Renal cortical epithelial cell (primary cell): Measurements from ENCODE around the gene NAA20. TPM values are rescaled to one million over a fixed set of nuclear protein-coding genes. Genes with fewer than 3 reads are reported as not detected.
A peak's percentile ranks its signal among the peaks of the same experiment; 100 is the strongest.

Experiments
- DNase-seq: peaks from one replicate; pipeline ENCODE4 v3.0.0-alpha.2; 2011; ENCODE audit warnings: low read depth
- total RNA-seq: library from RNA; depleted of rRNA; stranded (reverse); fragments of >200 nt; gene quantifications from 2 replicates; pipeline ENCODE4 v1.2.3, GENCODE V29; 2014

The NAA20 gene
- total RNA-seq, 1 donor from 2014 or later = 57.0 TPM

DNA sequence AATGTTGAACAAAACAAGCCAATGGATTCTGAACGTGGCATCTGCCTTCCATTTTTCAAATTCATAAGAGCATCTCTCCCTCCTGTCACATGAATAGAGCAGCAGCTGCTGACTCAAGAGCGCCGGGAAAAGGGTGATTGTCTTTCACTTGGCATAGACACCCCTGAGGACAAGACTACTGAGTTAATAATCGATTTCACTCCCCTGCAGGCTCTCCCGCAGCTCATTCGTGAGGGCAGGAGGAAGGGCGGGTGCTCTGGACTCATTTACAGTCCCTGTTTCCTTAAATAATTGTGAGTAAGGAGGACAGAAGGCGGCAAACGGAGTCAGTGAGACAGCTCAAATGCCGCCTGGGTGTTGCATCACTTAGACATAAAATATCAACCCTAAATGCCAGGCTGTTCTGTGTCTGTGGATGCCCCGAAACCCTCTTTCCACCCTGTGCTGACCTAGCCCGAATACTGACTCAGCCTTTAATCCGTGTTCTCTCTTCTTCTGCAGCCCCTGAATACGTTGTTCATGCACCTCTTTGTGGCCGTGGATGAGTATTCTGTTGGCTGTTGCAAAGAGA is 56.7 kb downstream of the NAA20 start:
- DNase-seq = peak; percentile 55

DNA sequence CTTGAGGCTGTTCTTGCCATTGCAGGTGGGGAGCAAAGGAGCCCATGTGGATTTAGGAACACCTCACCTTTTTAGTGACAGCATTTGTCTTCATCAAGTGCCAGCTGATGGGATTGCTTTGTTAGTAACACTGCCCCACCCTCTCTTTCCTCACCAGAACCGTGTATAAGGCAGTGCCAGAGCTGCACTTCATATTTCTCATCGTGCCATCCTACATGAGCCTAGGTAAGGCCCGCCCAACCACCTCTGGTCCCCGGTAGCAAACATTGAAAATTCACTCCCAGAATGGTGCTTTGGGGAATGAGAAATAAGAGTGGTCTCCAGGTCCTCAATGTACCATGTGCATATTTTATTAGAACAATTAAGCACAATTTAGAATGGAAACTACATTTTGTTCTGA is 57.9 kb downstream of the NAA20 start:
- no peak for DNase-seq

DNA sequence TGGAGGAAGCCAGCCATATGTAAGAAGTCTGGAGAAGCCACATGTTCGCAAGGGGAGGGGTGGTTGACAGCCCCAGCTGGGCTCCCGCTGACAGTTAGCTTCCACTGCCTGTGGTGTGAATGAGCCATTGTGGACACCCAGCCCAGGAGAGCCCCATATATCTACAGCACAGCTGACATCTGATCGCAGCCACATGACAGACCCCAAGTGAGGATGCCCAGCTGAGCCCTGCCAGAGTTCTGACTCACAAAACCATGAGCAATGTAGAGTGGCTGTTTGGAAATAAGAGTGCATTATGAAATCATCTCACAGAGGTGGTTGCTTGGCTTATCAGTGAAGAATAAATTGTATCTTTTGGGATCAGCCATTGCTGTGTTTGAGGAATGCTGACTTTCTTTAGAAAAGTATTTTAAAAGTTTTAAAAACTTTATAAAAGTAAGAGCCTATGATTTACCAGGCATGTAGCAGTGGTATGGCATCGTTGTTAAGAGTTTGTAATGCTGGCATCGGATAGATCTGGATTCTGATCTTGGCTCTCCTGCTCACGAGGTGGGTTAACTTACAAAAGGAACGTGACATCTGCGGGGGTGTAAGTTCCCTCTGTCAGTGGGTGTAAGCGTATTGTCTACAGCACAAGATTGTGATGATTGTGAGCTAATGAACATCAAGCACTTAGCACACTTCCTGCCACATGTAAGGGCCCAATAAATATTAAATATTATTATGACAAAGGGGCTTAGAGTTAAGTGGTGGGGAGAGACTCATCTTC is 59.3 kb downstream of the NAA20 start:
- DNase-seq = peak; percentile 29

DNA sequence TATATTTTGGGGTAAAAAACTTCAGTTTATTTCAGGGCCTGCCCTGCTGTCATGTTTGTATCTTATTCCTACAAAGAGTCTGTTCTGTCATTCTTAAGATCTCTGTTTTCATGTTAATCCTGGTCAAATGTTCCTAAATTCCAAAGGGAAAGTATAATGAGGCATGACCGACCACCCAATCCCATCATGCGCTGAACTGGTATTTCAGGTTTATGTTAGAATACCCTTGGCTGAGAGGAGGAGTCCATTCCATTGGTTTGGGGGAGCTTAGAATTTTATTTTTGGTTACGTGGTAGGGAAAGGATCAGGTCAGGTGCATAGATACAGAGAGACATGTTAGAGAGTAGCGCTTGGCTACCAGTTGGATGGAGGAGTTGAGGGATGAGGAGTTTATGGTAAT is 60.9 kb downstream of the NAA20 start:
- DNase-seq = no peak

DNA sequence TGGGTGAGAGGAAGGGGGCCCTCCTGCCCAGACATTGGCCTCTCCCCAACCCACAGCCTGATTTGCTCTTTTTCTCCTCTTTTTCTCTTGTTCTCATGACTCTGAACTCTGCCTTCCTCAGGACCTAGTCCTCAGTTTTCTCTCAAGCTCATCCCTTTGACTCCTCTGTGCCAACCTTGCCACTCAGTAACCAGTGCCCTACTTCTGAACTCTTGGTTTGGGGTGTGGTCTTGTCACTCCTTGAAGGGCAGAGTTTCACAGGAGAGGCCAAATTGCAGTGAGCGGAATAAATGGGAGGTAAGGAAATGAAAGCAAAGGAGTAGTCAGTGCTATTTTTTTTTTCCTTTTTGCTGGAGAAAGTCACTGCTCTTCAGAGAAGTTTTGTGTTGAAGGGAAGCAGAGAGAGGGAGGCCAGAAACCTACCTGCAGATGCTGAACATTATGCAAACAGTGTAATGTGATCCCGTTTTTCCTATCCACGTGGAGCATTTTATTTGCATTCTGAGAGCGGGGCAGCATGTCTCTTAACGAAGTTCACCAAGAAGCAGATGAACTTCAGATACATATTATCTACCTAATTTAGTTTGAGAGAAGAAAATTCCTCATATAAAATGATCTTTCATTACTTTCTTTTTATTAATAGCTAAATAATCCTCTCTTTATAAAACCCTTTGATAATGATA is 62.1 kb downstream of the NAA20 start:
- DNase-seq = peak; percentile 21

Other genes starting within 250 kb of the NAA20 start
- gene CRNKL1, start 35.1 kb downstream of the NAA20 start, total RNA-seq = 21.9 and 34.5 TPM in 2 replicates
- gene CFAP61, start 35.2 kb downstream of the NAA20 start, total RNA-seq = 2.0 TPM in 1 of 2 replicates, not detected in the other